ENCODE data around the gene NT5C.
A peak's percentile ranks its signal among the peaks of the same experiment; 100 is the strongest.

The NT5C gene

GRCh38 chr17:75131278-75132017 is at the start of gene NT5C:
Gene NT5C, minus strand, starts transcription at chr17:75131742. Its CDS starts 35 bp downstream, at chr17:75131707.
- TF ChIP-seq CTCF (IDR thresholded peaks at IDR 0.05; ENCODE audit: low read length) (peak; percentile 79), EZH2 (IDR thresholded peaks at IDR 0.05; ENCODE audit: borderline replicate concordance, low read length) (no peak)
- peak within 1 kb of the TSS; percentile 77 for H3K4me2 ChIP-seq (ENCODE audit: low read length)
- no peaks in the 10 kb centered on the region for H3K9me2 ChIP-seq (ENCODE audit: low read depth, low read length)
- H3K9me3 ChIP-seq (ENCODE audit: low read length): no peaks in the 10 kb centered on the region
- H3F3A ChIP-seq (ENCODE audit: insufficient read depth, low read length): peaks cover 9% of the 10 kb centered on the region
- H3K79me2 ChIP-seq (ENCODE audit: insufficient read depth, low read length): no peaks in the 10 kb centered on the region
- peak within 1 kb of the TSS; percentile 76 for H3K4me3 ChIP-seq (ENCODE audit: low read depth, low read length, poor library complexity, severe bottlenecking)
- H3K4me1 ChIP-seq (ENCODE audit: insufficient read depth, low read length, severe bottlenecking): peaks cover 29% of the 10 kb centered on the region
- 0 out of 2 replicates have a peak within 1 kb of the TSS, but pooled peaks have one; percentile 50 for H2AFZ ChIP-seq (ENCODE audit: low read length)
- H3K9ac ChIP-seq (ENCODE audit: low read length): peak within 1 kb of the TSS; percentile 87
- H4K20me1 ChIP-seq (ENCODE audit: insufficient read depth, low read length): no peaks in the 10 kb centered on the region
- H3K36me3 ChIP-seq (ENCODE audit: insufficient read depth, low read length): peaks cover 38% of the 10 kb centered on the region; the same call in 1 of the 2 replicates
- peak within 1 kb of the TSS; percentile 75 for H3K27ac ChIP-seq (ENCODE audit: low read depth, low read length, poor library complexity, severe bottlenecking)
- no peaks in the 10 kb centered on the region for H3K27me3 ChIP-seq (ENCODE audit: insufficient read depth, low read length)

- no peaks in the 10 kb centered on the region for H3K9me3 ChIP-seq (ENCODE audit: low read length)
- peak overlapping the region; percentile 99 for H3K9ac ChIP-seq (ENCODE audit: low read length)
- H3K27ac ChIP-seq (ENCODE audit: low read depth, low read length, poor library complexity, severe bottlenecking): no peak overlapping the region
- no peaks in the 10 kb centered on the region; the same call in 1 of the 2 replicates for H3F3A ChIP-seq (ENCODE audit: insufficient read depth, low read length)
- H2AFZ ChIP-seq (ENCODE audit: low read length): no peak overlapping the region
- H3K4me3 ChIP-seq (ENCODE audit: low read depth, low read length, poor library complexity, severe bottlenecking): peak overlapping the region; percentile 98
- no peaks in the 10 kb centered on the region for H3K9me2 ChIP-seq (ENCODE audit: low read depth, low read length)
- peaks cover 25% of the 10 kb centered on the region for H3K4me1 ChIP-seq (ENCODE audit: insufficient read depth, low read length, severe bottlenecking)
- H4K20me1 ChIP-seq (ENCODE audit: insufficient read depth, low read length): peaks cover 7% of the 10 kb centered on the region
- peaks cover 47% of the 10 kb centered on the region for H3K36me3 ChIP-seq (ENCODE audit: insufficient read depth, low read length)
- peaks cover 52% of the 10 kb centered on the region for H3K79me2 ChIP-seq (ENCODE audit: insufficient read depth, low read length)
- TF ChIP-seq EZH2 (IDR thresholded peaks at IDR 0.05; ENCODE audit: borderline replicate concordance, low read length): no peak
- TF ChIP-seq CTCF (IDR thresholded peaks at IDR 0.05; ENCODE audit: low read length): no peak
- no peaks in the 10 kb centered on the region for H3K27me3 ChIP-seq (ENCODE audit: insufficient read depth, low read length)
- peak overlapping the region; percentile 97 for H3K4me2 ChIP-seq (ENCODE audit: low read length)
Measured at GRCh38 chr17:75181110-75181509, 49.6 kb upstream of the NT5C start.

- no peak overlapping the region for H3K4me2 ChIP-seq (ENCODE audit: low read length)
Measured at GRCh38 chr17:75178453-75178852, 46.9 kb upstream of the NT5C start.

More at GRCh38 chr17:75178453-75178852, 46.9 kb upstream of the NT5C start:
- TF ChIP-seq CTCF (IDR thresholded peaks at IDR 0.05; ENCODE audit: low read length) (no peak), EZH2 (IDR thresholded peaks at IDR 0.05; ENCODE audit: borderline replicate concordance, low read length) (no peak)
- Histone ChIP-seq H3F3A (ENCODE audit: insufficient read depth, low read length) (no peaks in the 10 kb centered on the region; the same call in 1 of the 2 replicates), H3K9me3 (ENCODE audit: low read length) (no peaks in the 10 kb centered on the region), H3K4me3 (ENCODE audit: low read depth, low read length, poor library complexity, severe bottlenecking) (no peak overlapping the region), H3K4me1 (ENCODE audit: insufficient read depth, low read length, severe bottlenecking) (peaks cover 23% of the 10 kb centered on the region), H3K27ac (ENCODE audit: low read depth, low read length, poor library complexity, severe bottlenecking) (no peak overlapping the region), H3K9me2 (ENCODE audit: low read depth, low read length) (no peaks in the 10 kb centered on the region), H4K20me1 (ENCODE audit: insufficient read depth, low read length) (peaks cover 7% of the 10 kb centered on the region), H3K9ac (ENCODE audit: low read length) (no peak overlapping the region), H3K36me3 (ENCODE audit: insufficient read depth, low read length) (peaks cover 73% of the 10 kb centered on the region), H2AFZ (ENCODE audit: low read length) (no peak overlapping the region), H3K79me2 (ENCODE audit: insufficient read depth, low read length) (peaks cover 55% of the 10 kb centered on the region), H3K27me3 (ENCODE audit: insufficient read depth, low read length) (no peaks in the 10 kb centered on the region)

All from OCI-LY1 (cell line).